ENCODE data around the gene WWOX.

WWOX gene

DNA sequence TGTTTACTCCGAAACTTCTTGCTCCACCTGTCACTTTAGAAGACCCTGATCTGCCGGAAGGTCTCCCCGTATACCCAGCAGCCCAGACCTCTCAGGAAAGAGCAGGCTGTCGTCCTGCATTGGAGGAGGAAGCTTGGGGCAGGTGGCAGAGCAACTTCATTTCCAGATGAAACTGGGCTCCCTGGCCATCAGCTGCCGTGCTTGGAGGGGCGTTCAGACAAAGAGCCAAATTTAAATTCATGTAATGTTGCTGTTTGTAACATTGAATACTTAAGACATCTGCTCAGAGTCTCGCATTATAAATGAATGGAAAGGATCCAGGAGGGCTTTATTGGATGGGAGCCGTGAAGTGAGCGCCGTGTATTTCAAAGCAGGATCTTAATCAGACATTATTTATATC, 872.6 kb downstream of the WWOX start:
- H3K4me3 ChIP-seq (replicated peaks in 1 of 2; ENCODE audit: low read depth in 2 of 2, low read length in 2 of 2): no peak overlapping the region
- no peak for DNase-seq (ENCODE audit: low read depth in 2 of 2)
- TF ChIP-seq, protein P1, sequence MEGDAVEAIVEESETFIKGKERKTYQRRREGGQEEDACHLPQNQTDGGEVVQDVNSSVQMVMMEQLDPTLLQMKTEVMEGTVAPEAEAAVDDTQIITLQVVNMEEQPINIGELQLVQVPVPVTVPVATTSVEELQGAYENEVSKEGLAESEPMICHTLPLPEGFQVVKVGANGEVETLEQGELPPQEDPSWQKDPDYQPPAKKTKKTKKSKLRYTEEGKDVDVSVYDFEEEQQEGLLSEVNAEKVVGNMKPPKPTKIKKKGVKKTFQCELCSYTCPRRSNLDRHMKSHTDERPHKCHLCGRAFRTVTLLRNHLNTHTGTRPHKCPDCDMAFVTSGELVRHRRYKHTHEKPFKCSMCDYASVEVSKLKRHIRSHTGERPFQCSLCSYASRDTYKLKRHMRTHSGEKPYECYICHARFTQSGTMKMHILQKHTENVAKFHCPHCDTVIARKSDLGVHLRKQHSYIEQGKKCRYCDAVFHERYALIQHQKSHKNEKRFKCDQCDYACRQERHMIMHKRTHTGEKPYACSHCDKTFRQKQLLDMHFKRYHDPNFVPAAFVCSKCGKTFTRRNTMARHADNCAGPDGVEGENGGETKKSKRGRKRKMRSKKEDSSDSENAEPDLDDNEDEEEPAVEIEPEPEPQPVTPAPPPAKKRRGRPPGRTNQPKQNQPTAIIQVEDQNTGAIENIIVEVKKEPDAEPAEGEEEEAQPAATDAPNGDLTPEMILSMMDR (IDR thresholded peaks at IDR 0.05; ENCODE audit: low read depth, low read length): no peak

DNA sequence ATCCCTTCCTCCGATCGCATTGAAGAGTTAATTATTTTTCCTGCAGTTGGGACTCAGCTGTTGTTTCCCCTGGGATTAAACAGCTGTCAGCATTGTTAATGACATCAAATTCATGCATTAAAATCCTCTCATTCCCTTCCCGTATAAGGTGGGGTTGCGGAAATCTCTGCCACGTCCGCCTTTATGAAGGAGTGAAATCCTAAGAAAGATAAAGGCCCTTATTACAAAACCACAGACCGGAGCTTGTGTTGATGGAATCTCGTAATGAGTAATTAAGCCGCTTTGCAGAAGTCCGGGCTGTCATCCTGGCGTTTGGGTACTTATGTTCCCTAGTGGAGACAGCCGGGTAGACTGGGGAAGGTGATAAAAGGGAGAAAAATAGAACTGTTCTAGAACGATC, 873.5 kb downstream of the WWOX start:
- TF ChIP-seq, protein P1 (IDR thresholded peaks at IDR 0.05; ENCODE audit: low read depth, low read length): no peak
- no peak overlapping the region for H3K4me3 ChIP-seq (replicated peaks in 1 of 2; ENCODE audit: low read depth in 2 of 2, low read length in 2 of 2)
- no peak for DNase-seq (ENCODE audit: low read depth in 2 of 2)

DNA sequence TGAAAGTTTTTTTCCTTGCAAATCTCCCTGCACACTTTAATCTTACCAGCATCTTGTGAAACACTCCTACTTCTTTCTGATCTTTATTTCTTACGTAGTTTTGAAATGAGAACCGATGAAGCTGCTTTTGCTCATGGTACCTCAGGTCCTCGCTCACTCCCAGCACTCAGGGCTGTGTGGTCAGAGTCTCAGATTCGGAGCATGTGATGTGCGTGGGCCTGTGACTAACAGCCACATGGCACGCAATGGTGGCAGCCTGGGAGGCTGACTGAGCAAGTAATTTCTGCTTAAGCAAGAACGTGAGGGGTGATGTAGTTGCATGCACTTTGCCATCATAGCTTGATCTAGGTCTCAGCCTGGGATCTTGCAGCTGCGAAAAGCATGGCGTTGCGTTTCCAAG, 876.8 kb downstream of the WWOX start:
- DNase-seq (ENCODE audit: low read depth in 2 of 2): no peak
- H3K4me3 ChIP-seq (replicated peaks in 1 of 2; ENCODE audit: low read depth in 2 of 2, low read length in 2 of 2): no peak overlapping the region
- TF ChIP-seq, protein P1 (IDR thresholded peaks at IDR 0.05; ENCODE audit: low read depth, low read length): no peak

- TF ChIP-seq, protein P1 (IDR thresholded peaks at IDR 0.05; ENCODE audit: low read depth, low read length): no peak
- DNase-seq (ENCODE audit: low read depth in 2 of 2): no peak
Measured at GRCh38 chr16:78980825-78981224, 881.4 kb downstream of the WWOX start.

DNA sequence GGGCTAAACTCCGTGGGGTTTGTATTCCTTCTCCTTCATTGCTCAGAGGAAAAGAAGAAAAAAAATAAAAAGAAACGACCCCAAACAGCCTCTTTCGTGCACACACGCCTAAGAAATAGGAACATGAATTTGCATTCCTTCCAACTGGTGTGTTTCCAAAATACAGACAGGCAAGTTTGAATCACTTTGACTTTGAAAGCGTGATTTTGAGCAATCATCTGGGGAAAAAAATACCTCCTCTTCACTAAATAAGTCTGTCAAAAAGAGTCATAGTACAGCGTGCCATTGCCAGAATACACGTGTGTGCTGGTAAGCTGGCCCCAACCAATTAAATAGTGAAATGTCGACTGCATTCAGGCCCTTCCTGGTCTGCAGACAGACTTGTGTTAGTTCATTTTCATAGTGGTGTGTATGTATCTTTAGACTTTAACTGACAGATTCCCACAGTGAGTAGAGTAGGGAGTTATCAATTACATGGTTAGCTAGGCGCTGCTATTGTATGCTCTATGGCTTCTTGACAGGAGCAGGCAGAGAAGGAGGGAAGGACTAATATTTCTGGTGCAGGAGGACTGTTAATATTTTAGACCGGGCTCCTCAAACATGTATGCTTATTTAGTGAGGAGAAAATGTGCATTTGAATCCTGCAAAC, 882.8 kb downstream of the WWOX start:
- no peak for DNase-seq (ENCODE audit: low read depth in 2 of 2)
- H3K4me3 ChIP-seq (replicated peaks in 1 of 2; ENCODE audit: low read depth in 2 of 2, low read length in 2 of 2): no peak overlapping the region
- TF ChIP-seq, protein P1 (IDR thresholded peaks at IDR 0.05; ENCODE audit: low read depth, low read length): no peak

More at GRCh38 chr16:78980825-78981224, 881.4 kb downstream of the WWOX start:
- no peak overlapping the region for H3K4me3 ChIP-seq (replicated peaks in 1 of 2; ENCODE audit: low read depth in 2 of 2, low read length in 2 of 2)

DNA sequence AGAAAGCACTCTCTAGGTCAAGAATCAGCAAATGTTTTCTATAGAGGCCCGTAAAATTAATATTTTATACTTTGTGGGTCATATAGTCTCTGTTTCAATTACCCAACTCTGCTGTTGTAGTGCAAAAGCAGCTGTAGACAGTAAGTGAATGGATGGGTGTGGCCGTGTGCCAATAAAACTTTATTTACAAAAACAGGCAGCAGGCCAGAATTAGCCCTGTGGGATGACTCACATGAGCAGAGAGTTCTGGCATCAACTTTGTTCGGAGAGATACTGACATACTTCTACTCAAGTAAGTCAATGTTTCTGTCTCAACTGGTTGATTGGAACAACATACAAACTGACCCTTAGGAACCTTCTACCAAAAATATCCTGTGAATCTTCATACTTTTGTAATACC, 884.9 kb downstream of the WWOX start:
- H3K4me3 ChIP-seq (replicated peaks in 1 of 2; ENCODE audit: low read depth in 2 of 2, low read length in 2 of 2): no peak overlapping the region
- TF ChIP-seq, protein P1 (IDR thresholded peaks at IDR 0.05; ENCODE audit: low read depth, low read length): no peak
- no peak for DNase-seq (ENCODE audit: low read depth in 2 of 2)
